Activated CD4-positive, CD25-positive, alpha-beta regulatory T cell treated with anti-CD3 and anti-CD28 coated beads, Interleukin-2, amount 50 U/mL, for 24 hours (primary cell): ENCODE data around the gene KIF5C.
A peak's percentile ranks its signal among the peaks of the same experiment; 100 is the strongest.

Experiments
- ATAC-seq, 2 donors: fragments of 150-1000 bp; cut with Tn5 transposase; one replicate each; pipeline ENCODE4 v1.10.0; 2021; ENCODE audit warnings: mild to moderate bottlenecking in 1 of 2, moderate library complexity in 1 of 2

Gene KIF5C

DNA sequence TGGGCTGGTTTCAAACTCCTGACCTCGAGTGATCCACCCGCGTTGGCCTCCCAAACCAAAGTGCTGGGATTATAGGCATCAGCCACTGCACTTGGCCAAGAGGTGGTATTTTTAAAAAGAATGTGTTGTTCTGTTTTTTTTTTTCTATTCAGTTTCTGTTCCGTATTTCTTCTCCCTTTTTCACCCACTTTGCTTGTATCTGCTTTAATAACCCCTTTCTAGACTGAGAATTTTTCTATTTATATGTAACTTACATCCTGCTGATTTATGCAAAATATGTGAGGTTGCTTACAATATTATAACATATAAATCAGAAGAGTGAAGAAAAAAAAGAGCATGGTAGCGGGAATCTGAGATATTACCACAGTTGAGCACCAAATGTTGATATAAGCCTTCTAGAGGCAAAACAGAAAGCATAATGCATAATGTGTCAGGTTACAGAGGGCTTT is 146.3 kb downstream of the KIF5C start:
- ATAC-seq = no peak

DNA sequence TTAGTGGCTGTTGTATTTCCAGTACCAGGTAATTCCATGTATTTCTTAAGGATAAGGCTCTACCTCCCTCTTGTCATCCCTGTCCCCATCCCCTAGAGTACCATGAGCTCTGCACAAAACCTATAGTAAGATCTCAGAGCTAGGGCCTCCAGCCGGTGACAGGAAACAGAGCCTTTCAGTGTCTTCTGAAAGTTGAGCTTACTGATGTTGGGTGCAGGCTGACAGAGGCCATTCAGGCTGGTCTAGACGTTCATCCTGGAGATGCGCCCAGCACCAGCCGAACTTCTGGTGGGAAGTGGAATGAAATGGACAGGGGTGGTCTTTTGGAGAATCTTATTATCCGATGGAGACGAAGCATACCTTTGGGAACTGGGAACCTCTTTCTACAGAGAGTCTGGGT is 146.7 kb downstream of the KIF5C start:
- no peak for ATAC-seq

- no peak for ATAC-seq
These were observed 148.1 kb downstream of the KIF5C start for GRCh38 chr2:149023091-149023490.

DNA sequence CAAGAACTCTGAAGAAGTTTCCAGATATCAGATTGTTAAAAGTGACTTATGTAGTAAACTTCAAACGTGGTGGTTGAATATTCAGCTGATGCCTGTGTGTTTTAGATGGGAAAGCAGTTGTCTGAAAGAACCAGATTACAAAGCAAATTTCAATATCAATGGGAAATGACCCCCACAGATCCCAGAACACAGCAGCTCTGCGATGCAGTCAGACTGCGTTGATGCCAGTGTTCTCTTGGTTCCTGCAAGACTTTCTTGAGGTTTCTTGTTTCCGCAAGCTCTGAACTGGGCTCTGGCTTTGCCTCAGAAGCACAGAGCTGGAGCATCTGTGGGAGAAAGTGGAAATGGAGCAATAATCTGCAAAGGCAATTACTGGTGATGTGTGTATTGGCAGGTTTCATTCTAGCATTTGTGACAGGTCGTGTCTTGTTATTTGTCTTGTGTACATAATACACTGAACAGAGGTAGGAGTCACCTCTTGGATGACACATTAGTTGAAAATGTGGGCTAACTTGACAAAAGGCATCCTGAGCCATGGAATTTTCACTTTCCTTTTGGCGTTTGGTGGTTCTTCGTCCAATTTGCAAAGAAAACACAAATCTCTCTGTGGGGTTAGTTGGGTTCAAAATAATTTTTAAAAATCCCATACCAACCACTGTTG is 152.7 kb downstream of the KIF5C start:
- no peak for ATAC-seq

- ATAC-seq = no peak
These were observed 153.3 kb downstream of the KIF5C start for GRCh38 chr2:149028377-149028776.

GRCh38 chr2:149028891-149029290 is 153.9 kb downstream of the KIF5C start:
- no peak for ATAC-seq

- ATAC-seq = no peak
These were observed 154.4 kb downstream of the KIF5C start for GRCh38 chr2:149029307-149029965.

GRCh38 chr2:149031396-149031795 is 156.4 kb downstream of the KIF5C start:
- no peak for ATAC-seq

- no peak for ATAC-seq
These were observed 158.7 kb downstream of the KIF5C start for GRCh38 chr2:149033716-149034115.

- no peak for ATAC-seq
These were observed 159.4 kb downstream of the KIF5C start for GRCh38 chr2:149034406-149034805.

DNA sequence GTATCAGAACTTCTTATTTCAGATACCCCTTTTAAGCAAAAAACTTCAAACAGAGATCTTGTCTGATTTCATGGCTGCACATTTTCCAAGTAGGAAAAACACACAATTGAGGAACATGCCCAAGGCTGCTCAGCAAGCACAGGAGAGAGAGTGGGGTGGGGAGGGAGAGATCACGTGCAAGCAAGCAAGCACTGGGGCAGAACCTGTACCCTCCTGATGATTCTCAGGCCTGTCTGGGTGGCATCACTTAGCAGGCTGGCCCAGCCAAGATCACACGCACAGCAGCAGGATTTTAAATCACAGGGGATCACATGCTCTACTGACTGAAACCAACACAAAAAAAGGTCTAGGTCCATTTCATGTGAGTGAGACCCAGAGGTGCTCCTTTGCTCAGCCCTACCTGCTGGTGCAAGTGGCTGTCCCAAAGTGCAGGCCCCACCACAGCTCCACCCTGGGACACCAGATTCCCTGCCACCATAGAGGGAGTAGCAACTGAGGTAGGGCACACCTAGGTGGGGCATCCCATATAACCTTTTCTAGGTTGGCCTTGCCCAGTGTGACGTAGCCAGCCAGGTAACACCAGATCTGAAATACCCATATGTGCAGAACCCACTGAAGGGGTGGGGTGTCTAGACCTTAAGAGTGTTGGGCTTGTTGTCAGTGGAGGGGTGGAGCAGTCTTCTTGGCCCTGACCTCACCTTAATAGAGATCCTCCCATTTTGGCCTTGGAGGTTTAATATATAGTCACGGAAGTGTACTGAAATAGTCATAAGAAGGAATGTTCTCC is 161.7 kb downstream of the KIF5C start:
- no peak for ATAC-seq

- no peak for ATAC-seq
These were observed 162.8 kb downstream of the KIF5C start for GRCh38 chr2:149037851-149038250.

DNA sequence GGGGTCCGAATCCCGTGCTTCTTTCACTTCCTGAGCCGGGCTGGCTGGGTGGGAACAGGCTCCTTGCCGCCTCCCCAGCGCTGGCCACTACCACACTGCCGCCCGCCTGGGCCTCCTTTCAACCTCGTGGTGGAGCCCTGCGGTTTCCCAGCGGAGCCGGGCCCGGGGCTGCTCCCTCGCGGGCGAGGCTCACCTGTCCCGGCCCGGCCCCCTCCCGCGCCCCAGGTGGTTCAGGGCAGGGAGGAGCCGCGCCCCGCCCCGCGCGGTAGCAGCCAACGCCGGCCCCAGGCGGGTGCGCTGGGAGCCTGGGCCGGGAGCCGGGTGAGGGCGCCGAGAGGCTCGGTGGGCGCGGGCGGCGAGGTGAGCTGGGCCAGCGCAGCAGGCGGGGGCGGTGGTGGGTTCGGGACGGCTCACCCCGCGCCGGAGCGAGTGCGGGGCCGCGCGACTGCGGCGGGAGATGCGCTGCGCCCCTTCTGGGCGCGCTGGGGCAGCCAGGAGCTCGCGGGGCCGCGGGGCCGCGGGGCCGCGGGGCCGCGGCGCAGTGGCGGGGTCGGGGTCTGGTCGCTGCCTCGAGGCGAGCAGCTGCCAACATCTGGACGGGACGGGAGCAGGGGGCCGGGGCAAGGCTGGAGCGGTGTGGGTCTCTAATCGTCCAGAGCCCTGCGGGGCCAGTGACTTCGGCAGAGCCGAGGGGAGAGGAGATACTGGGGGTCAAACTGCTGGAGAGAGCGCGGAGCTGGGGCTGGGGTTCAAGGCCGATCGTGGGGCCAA is 163.6 kb downstream of the KIF5C start, which contains the start of gene LYPD6B:
TSS of gene LYPD6B (plus strand) at position 258 of the 771 bp plus-strand sequence. CDS start 92,250 bp downstream, outside the sequence.
- no peak for ATAC-seq

DNA sequence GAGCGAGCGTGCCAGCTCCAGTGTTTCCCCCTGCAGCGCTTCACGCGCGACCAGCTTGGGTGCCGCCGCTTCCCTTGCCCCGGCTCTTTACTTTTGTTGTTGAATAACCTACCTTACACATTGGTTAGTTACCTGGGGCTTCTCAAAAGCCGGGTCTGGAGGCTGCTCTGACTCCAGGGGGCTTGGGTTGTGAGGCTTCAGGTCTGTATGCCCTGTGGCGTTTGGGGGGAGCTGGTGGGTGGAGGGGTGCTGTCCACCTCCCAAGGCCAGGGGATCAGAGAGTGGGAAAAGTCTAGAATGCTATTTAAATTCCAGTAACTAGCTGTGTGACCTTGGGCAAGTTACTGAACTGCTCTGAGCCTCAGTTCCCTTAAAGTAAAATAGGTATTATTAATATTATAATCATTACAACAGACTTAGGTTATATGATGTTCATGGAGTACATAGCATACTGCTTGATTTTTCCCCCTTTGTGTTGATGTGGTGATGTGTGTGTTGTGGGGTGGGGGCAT is 164.2 kb downstream of the KIF5C start:
- no peak for ATAC-seq

DNA sequence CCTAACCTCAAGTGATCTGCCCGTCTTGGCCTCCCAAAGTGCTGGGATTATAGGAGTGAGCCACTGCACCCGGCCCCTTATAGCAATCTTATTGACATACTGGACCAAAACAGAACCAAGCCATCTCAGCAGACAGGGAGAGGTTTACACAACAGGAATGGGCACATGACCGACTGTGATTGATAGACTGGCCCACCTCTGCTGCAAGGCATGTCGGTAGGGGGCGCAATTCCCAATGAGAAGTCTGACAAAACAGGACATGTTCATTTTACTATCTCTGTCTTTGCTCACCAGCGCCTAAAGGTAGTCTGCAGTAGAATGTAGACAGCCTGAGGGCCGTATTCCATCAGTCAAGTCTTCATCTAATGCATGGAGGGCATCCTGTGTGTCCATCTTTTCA is 165.4 kb downstream of the KIF5C start:
- no peak for ATAC-seq

DNA sequence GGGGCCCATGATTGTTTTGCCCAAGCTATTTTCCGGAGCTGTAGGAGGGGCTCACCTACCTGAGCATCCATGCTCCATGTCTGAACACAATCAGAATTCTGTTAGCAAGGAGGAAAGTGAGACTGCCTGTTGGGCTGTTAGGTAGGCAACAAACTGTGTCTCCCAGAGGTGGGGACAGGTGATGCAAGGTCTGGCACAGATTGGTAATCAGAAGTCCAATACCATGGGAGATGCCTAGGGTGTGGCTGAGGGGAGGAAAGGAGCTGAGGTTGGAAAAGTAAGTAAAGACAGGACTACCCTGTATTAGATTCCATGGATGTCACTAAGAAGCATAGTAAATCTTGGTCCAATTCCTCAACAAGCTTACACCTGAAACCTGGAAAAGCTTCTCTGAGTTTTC is 166.5 kb downstream of the KIF5C start:
- ATAC-seq = no peak

- no peak for ATAC-seq
These were observed 167.9 kb downstream of the KIF5C start for GRCh38 chr2:149042881-149043280.

DNA sequence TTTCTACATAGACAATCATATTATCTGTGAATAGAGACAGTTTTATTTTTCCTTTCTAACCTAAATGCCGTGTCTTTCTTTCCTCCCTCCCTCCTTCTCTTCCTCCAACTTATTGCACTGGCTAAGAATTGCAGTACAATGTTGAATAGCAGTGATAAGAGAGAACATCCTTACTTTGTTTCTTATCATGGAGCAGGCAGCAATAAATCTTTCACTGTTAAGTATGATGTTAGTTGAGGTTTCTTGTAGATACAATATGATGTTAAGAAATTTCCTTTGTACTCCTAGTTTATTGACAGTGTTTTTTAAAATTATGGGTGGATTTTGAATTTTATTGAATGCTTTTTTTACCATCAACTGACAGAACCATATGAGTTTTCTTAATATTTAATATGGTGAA is 169.5 kb downstream of the KIF5C start:
- no peak for ATAC-seq

DNA sequence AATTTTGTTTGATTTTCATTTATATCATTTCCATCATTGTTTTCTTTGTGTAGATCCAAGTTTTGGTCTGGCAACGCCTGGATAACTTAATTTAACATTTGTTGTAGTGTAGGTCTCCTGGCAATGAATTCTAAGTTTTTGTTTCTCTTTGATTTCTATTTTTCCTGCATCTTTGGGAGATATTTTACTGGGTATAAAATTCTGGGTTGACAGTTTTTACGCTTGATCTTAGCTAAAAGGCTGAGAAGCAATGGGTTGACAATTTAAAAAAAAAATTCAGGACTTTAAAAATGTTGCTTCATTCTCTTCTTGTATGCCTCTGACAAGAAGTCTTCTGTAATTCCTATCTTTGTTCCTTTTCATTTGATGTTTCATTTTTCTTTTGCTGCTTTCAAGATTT is 172.1 kb downstream of the KIF5C start:
- no peak for ATAC-seq

DNA sequence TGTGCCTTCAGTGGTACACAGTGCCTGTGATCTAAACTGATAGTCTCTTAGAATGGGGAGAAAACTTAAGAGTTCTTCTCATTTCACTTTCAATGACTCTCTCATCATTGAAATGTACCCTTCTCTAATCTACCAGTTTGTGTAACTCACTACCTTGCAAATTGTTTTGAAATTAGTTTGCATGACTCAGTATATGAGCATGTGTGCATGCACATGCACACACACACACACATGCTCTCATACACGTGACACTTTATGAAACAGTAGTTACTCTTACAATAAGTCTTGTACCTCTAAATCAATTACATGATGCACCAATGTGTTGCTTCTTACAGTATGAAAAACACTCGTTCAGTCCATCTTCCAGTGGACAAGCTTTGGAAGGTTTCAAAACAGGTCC is 174.1 kb downstream of the KIF5C start:
- no peak for ATAC-seq

DNA sequence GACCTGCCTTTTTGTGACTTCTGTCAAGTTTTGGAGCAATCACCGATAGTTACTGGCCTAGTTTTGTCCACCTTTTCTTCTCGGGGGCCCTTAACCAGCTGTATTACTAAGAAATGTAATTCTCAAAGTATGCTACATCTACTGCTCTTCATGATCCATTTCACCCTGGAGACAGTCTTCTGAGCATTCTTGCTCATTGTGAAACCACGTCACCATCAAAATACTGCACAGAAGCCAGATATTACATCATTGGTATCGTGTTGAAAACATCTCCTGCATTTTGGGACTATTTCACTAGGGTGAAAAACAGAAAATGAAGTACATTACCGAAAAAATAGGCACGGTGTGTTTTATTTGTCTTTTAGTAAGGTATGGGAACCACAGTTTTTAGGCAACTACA is 175.2 kb downstream of the KIF5C start:
- peak in 1 of 2 donors; percentile 24 for ATAC-seq

GRCh38 chr2:149055751-149056150 is 180.7 kb downstream of the KIF5C start:
- no peak for ATAC-seq
